ENCODE data around the gene GALNT1. TPM values are rescaled to one million over a fixed set of nuclear protein-coding genes. Genes with fewer than 3 reads are reported as not detected.

Gene GALNT1
- total and polyA plus RNA-seq, 8 donors = 11.2 to 83.9 (median 13.8) TPM

DNA sequence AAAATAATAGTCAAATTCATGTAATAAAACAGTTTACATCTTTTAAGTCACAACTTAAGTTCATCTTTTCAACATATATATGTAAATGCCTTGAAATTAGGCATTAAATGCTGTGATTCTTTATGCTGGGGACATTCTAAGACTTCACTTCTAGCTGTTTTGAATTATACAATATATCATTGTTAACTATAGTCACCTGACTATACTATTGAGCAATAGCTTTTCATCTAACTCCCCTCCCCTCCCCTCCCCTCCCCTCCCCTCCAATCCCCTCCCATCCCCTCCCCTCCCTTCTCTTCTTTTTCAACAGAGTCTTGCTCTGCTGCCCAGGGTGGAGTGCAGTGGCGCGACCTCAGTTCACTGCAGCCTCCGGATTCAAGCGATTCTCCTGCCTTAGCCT is 16.2 kb downstream of the GALNT1 start:
- 100% methylated on average over 3 to 4 of the region's 4 CpGs for WGBS, 5 donors
- no peak overlapping the region for H3K27ac ChIP-seq
- intact Hi-C loops (cut with DNase I; ENCODE audit: low total_unique reads) = no loop called here
- TF ChIP-seq EP300 (IDR thresholded peaks at IDR 0.05) = no peak
- TF ChIP-seq POLR2AphosphoS5 (IDR thresholded peaks at IDR 0.05) = no peak
- TF ChIP-seq, protein P1, sequence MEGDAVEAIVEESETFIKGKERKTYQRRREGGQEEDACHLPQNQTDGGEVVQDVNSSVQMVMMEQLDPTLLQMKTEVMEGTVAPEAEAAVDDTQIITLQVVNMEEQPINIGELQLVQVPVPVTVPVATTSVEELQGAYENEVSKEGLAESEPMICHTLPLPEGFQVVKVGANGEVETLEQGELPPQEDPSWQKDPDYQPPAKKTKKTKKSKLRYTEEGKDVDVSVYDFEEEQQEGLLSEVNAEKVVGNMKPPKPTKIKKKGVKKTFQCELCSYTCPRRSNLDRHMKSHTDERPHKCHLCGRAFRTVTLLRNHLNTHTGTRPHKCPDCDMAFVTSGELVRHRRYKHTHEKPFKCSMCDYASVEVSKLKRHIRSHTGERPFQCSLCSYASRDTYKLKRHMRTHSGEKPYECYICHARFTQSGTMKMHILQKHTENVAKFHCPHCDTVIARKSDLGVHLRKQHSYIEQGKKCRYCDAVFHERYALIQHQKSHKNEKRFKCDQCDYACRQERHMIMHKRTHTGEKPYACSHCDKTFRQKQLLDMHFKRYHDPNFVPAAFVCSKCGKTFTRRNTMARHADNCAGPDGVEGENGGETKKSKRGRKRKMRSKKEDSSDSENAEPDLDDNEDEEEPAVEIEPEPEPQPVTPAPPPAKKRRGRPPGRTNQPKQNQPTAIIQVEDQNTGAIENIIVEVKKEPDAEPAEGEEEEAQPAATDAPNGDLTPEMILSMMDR (IDR thresholded peaks at IDR 0.05) = no peak
- no peak for TF ChIP-seq POLR2A (IDR thresholded peaks at IDR 0.05)
- H3K9me3 ChIP-seq = peaks cover under 1 to 14% (median 9%) of the 10 kb centered on the region in 4 donors
- no peak overlapping the region for H3K4me3 ChIP-seq
- H3K4me1 ChIP-seq = peaks cover 0 to 22% (median 7%) of the 10 kb centered on the region in 4 donors
- peaks cover 0 to 4% (median 0%) of the 10 kb centered on the region in 4 donors for H3K36me3 ChIP-seq
- DNase-seq = no peak
- no peaks in the 10 kb centered on the region for H3K27me3 ChIP-seq

DNA sequence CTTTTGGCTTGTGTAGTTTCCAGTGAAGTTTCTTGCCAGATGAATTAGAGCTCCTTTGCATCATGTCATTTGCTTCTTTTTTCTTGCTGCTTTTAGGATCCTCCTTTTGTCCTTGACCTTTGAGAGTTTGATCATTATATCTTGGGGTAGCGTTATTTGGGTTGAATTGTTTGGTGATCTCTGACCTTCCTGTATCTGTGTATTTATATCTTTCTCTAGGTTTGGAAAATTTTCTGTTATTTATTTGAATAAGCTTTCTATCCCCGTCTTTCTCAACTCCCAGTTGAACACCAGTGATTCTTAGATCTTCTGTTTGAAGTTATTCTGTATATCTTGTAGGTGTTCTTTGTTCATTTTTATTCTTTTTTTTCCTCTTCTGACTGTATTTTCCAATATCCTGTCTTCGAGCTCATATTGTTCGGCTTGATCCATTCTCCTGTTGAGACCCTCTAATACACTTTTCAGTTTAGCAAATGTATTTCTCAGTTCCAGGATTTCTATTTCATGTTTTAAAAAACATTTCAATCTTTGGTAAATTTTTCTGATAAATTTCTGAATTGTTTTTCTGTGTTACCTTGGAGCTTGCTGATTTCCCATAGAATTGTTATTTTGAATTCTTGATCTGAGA is 20.8 kb downstream of the GALNT1 start:
- Histone ChIP-seq H3K4me3 (no peak overlapping the region), H3K36me3 (peaks cover 0 to 4% (median 0%) of the 10 kb centered on the region in 4 donors), H3K27me3 (no peaks in the 10 kb centered on the region), H3K27ac (no peak overlapping the region), H3K9me3 (peaks cover 4 to 22% (median 10%) of the 10 kb centered on the region in 4 donors), H3K4me1 (peaks cover 0 to 7% (median 0%) of the 10 kb centered on the region in 4 donors)
- WGBS, 5 donors = 87 to 99% (median 94%) methylated on average over 4 of the region's 4 CpGs
- DNase-seq = no peak
- TF ChIP-seq POLR2A (IDR thresholded peaks at IDR 0.05) = no peak
- TF ChIP-seq EP300 (IDR thresholded peaks at IDR 0.05) = no peak
- no peak for TF ChIP-seq POLR2AphosphoS5 (IDR thresholded peaks at IDR 0.05)
- TF ChIP-seq, protein P1 (IDR thresholded peaks at IDR 0.05) = no peak
- intact Hi-C loops (cut with DNase I; ENCODE audit: low total_unique reads) = no loop called here

DNA sequence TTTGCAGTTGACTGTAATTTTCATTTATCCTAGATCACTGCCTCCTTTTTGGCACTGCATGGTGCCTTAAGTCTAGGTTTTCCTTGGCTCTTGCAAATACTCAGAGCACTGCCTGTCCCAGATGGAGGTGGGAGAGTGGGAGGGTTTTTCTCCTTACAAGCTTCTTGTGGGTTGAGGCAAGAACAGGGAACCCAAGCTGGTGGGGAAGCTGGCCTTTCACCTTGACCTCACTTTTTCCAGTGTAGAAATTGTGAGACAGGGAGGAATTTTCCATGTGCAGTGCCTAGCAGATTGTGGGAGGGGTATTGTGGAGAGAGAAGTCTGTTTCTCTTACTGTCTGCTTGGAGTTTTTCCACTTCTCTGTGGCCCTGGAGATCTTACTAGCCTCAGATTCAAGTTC is 21.5 kb downstream of the GALNT1 start:
- H3K27me3 ChIP-seq = no peaks in the 10 kb centered on the region
- no peak for DNase-seq
- intact Hi-C loops (cut with DNase I; ENCODE audit: low total_unique reads) = no loop called here
- H3K9me3 ChIP-seq = peaks cover 4 to 22% (median 10%) of the 10 kb centered on the region in 4 donors
- TF ChIP-seq POLR2A (IDR thresholded peaks at IDR 0.05) = no peak
- TF ChIP-seq EP300 (IDR thresholded peaks at IDR 0.05) = no peak
- TF ChIP-seq, protein P1 (IDR thresholded peaks at IDR 0.05) = no peak
- no peak for TF ChIP-seq POLR2AphosphoS5 (IDR thresholded peaks at IDR 0.05)
- H3K4me1 ChIP-seq = peaks cover 0 to 7% (median 0%) of the 10 kb centered on the region in 4 donors
- no peak overlapping the region for H3K27ac ChIP-seq
- no peak overlapping the region for H3K4me3 ChIP-seq
- H3K36me3 ChIP-seq = peaks cover 0 to 4% (median 0%) of the 10 kb centered on the region in 4 donors

DNA sequence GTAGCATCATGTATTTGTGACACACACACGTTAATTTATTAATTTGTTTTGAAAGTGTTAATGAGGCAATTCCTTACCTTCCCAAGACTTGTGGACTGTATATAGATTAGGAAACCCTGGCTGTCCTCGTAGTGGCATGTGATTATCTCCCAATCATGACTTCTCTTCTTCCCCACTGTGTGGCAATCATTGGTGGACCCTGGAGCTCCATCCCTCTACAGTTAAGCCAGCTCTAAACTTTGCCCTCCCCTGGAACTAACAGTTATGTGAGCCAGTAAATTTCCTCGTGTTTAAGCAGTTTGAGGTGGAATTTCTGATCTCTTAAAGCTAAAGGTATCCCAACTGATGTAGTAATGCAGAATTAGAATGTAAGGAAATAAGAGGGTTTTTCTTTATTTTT is 22.0 kb downstream of the GALNT1 start:
- H3K4me1 ChIP-seq = peaks cover 0 to 11% (median 2%) of the 10 kb centered on the region in 4 donors
- H3K27ac ChIP-seq = no peak overlapping the region
- intact Hi-C loops (cut with DNase I; ENCODE audit: low total_unique reads) = no loop called here
- no peak overlapping the region for H3K4me3 ChIP-seq
- no peaks in the 10 kb centered on the region for H3K36me3 ChIP-seq
- TF ChIP-seq EP300 (IDR thresholded peaks at IDR 0.05) (no peak), POLR2AphosphoS5 (IDR thresholded peaks at IDR 0.05) (no peak), POLR2A (IDR thresholded peaks at IDR 0.05) (no peak)
- TF ChIP-seq, protein P1 (IDR thresholded peaks at IDR 0.05) = no peak
- H3K9me3 ChIP-seq = peaks cover 4 to 22% (median 10%) of the 10 kb centered on the region in 4 donors
- WGBS, 5 donors = 84 to 96% (median 93%) methylated on average over 3 of the region's 3 CpGs
- DNase-seq = no peak
- H3K27me3 ChIP-seq = no peaks in the 10 kb centered on the region

Data from stomach (tissue), 9 donors.